SK-N-MC (cell line): ENCODE data around the gene PAGE2B.
"Not testable (repeated sequence)": the region's sequence is repeated elsewhere in the genome, so short reads cannot be mapped to it uniquely, and the experiment has no call there.

Experiments used
- DNase-seq: peaks from one replicate; pipeline ENCODE4 v3.0.0-alpha.2; 2011; ENCODE audit warnings: low read depth, low spot score
- H3K27ac ChIP-seq: fragments of 200-600 bp; sonication (generic); 2 replicates; pipeline ENCODE4 v1.5.1; 2016; ENCODE audit warnings: mixed run types
- H3K36me3 ChIP-seq: fragments of 200-600 bp; sonication (generic); 2 replicates; pipeline ENCODE4 v1.6.1; 2017; ENCODE audit warnings: antibody characterized with exemption, low read length, mixed read lengths; ENCODE audit not compliant: insufficient read depth
- H3K4me3 ChIP-seq: fragments of 200-600 bp; sonication (generic); 2 replicates; pipeline ENCODE4 v1.5.1; 2016
- H3K9ac ChIP-seq: fragments of 200-600 bp; sonication (generic); 2 replicates; pipeline ENCODE4 v1.8.0; 2017; ENCODE audit warnings: mixed run types, mixed read lengths; ENCODE audit not compliant: insufficient read length
- H3K9me3 ChIP-seq: fragments of 200-600 bp; sonication (generic); 2 replicates; pipeline ENCODE4 v1.6.1; 2017; ENCODE audit warnings: low read depth, mild to moderate bottlenecking, antibody characterized with exemption, low read length, moderate library complexity, mixed read lengths
- EZH2 ChIP-seq: fragments of 200-600 bp; sonication (generic); IDR thresholded peaks from one replicate; pipeline ENCODE4 v1.6.1; 2017; ENCODE audit warnings: antibody characterized with exemption
- FOXP2 ChIP-seq: optimal IDR thresholded peaks from 2 replicates; pipeline ENCODE3; 2011; ENCODE audit warnings: mild to moderate bottlenecking, moderate library complexity; ENCODE audit not compliant: insufficient read depth; ENCODE audit errors: extremely low read length, control extremely low read depth
- POLR2AphosphoS5 ChIP-seq: IDR thresholded peaks from 2 replicates; pipeline ENCODE4 v1.6.1; 2012; ENCODE audit warnings: mild to moderate bottlenecking, low read depth, low read length, borderline replicate concordance

PAGE2B gene

DNA sequence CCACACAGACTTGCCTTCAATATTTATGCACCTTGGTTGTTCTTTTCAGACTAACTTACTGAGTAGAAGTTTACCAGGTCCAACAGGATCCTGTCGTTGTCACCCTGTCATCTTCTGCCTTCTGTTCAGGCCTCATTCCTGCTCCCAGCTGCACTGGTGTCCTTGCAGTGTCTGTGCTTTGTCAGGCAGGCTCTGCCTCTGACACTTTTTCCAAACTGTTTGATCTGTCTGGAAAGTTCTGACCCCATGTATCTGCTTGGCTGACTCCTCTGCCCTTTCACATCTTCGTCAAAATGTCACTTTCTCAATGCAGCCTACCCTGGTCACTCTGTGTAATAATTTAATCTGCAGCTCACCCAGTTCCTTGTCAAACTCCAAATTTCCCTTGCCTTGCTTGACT, 23.9 kb downstream of the PAGE2B start:
- TF ChIP-seq POLR2AphosphoS5 (no peak), EZH2 (no peak), FOXP2 (no peak)
- Histone ChIP-seq H3K9ac (no peak overlapping the region), H3K4me3 (no peak overlapping the region), H3K36me3 (no peaks in the 10 kb centered on the region), H3K27ac (no peak overlapping the region), H3K9me3 (no peaks in the 10 kb centered on the region)
- no peak for DNase-seq

DNA sequence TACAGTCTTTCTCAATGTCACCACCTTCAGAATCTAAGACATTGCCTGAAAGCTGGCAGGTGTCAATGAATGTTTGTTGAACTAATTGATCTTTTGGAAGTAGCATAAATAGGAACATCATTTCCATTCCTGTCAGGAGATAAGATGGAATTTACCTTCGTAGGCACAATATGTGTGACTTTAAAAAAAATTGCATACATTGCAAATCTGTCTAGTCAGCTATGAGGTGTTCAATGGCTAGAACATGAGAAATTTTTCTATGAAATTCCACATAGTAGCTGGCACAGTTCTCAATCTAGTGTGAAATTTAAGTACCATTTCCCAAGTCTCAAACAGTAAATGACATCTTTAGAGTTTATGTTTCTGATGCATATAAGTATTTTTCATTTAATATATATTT, 24.3 kb downstream of the PAGE2B start:
- Histone ChIP-seq H3K36me3 (no peaks in the 10 kb centered on the region), H3K4me3 (no peak overlapping the region), H3K9me3 (no peaks in the 10 kb centered on the region), H3K9ac (no peak overlapping the region), H3K27ac (no peak overlapping the region)
- no peak for TF ChIP-seq EZH2
- TF ChIP-seq FOXP2: no peak
- TF ChIP-seq POLR2AphosphoS5: no peak
- no peak for DNase-seq

DNA sequence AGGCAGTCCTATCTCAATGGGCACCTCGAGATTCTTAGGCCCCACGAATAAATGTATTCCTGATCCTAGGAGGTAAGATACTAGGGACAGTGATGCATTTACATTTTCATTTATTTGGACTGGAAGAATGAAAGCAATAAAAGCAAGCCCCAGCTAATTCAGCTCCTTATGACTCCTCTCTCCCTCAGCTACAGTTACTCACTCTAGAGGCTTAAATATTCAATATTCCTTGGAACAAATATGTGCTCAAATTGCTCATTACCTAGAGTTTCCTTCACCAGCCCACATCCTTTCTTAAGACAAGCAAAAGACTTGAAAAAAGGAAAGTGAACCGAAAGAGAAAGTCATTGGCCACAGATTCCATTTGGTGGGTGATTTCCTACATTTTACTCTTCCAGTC, 27.9 kb downstream of the PAGE2B start:
- DNase-seq: no peak
- Histone ChIP-seq H3K9me3 (no peaks in the 10 kb centered on the region), H3K27ac (no peak overlapping the region), H3K4me3 (no peak overlapping the region), H3K9ac (no peak overlapping the region), H3K36me3 (no peaks in the 10 kb centered on the region)
- TF ChIP-seq EZH2 (no peak), POLR2AphosphoS5 (no peak), FOXP2 (no peak)

DNA sequence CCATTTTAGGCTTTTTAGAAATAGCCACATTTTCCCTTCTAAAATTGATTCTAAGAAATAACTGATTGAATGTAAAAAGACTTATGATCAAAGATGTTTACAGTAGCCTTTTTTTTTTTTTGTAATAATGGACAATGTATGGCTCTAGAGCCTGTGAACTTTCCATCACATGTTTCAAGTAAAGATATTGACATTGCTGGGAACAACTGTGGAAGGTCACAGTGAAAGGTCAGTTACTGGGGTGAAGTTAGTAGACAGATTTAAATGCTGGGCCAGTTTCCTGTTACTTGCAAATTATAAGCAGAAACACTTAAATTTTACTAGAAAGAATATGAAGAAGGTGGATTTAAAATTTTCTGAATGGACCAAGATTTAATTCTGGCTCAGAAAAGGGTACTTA, 32.4 kb downstream of the PAGE2B start:
- Histone ChIP-seq H3K36me3 (no peaks in the 10 kb centered on the region), H3K9me3 (no peaks in the 10 kb centered on the region), H3K27ac (no peak overlapping the region), H3K4me3 (no peak overlapping the region), H3K9ac (no peak overlapping the region)
- no peak for DNase-seq
- TF ChIP-seq POLR2AphosphoS5: no peak
- TF ChIP-seq FOXP2: no peak
- TF ChIP-seq EZH2: no peak

DNA sequence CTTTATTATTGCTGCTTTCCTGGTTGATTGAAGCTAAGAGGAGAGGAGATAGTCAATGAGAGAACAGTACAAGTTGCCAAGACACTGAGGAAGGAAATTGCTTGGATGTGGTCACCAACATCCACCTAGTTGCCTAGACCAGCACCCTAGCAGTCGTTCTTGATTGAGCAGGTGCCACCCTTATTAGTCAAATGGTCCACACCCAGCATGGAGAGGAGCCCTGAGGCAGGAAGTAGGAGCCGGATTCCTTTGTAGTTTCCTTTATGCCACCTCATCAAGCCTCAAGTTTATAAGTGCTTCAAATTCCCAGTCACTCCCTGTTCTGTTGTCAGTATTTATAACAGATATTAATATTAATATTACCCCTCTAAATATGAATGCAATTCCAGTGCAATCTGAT, 33.1 kb downstream of the PAGE2B start:
- H3K9me3 ChIP-seq: no peaks in the 10 kb centered on the region
- TF ChIP-seq FOXP2: no peak
- no peak for TF ChIP-seq EZH2
- TF ChIP-seq POLR2AphosphoS5: no peak
- no peaks in the 10 kb centered on the region for H3K36me3 ChIP-seq
- no peak overlapping the region for H3K9ac ChIP-seq
- no peak overlapping the region for H3K4me3 ChIP-seq
- no peak overlapping the region for H3K27ac ChIP-seq
- no peak for DNase-seq

DNA sequence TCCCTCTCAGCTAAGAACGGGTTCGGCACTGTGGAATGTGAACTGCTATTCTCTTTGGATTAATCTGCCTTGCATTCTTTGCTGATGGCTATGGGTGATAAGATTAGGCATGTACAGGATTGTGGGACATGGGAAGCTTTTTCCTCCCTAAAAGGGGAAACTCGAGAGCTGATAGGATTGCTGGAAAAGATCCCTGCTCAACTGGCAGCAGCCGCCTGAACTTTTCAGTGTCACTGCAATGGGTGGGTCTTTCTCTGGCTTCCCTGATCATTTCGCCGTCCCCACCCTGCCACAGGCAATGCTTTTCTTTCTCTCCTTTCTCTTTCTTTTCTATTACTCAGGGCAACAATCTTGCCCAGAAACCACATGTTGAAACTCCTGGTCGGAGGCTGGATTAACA, 34.5 kb downstream of the PAGE2B start:
- Histone ChIP-seq H3K9ac (no peak overlapping the region), H3K27ac (no peak overlapping the region), H3K9me3 (no peaks in the 10 kb centered on the region), H3K36me3 (no peaks in the 10 kb centered on the region), H3K4me3 (no peak overlapping the region)
- TF ChIP-seq EZH2: no peak
- no peak for TF ChIP-seq POLR2AphosphoS5
- no peak for TF ChIP-seq FOXP2
- no peak for DNase-seq

DNA sequence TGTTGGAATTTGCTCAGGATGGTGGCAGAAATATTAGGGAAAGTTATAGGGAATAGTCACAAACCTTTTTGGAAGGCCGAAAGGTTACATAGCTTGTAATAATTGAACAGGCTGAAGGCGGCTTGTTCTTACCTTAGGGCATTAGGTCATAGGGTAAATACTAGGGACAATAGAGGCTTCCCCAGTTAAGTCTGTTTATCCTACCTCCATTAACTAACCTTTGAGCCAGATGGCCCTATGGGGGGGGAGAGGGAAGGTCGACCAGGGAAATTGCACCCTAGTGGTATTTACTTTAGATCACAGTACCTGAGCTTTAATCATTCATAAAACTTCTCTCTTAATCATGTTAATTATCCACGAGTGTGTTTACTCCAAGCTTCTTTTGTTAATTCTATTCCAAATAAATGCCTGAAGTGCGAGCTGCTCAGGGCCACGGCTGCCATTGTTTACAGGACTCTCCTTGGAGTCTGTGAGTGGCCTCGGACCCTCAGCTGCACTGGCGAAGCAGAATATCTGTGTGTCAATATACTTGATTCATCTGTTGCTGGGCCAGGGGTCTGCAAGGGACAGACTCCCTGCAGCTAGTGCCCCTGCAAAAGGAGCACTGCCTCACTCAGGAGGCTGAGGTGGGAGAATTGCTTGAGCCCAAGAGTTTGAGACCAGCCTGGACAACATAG, 36.9 kb downstream of the PAGE2B start:
- Histone ChIP-seq H3K27ac (no peak overlapping the region), H3K9ac (no peak overlapping the region), H3K4me3 (no peak overlapping the region), H3K36me3 (no peaks in the 10 kb centered on the region), H3K9me3 (no peaks in the 10 kb centered on the region)
- DNase-seq: no peak
- TF ChIP-seq FOXP2 (no peak), POLR2AphosphoS5 (no peak), EZH2 (no peak)

DNA sequence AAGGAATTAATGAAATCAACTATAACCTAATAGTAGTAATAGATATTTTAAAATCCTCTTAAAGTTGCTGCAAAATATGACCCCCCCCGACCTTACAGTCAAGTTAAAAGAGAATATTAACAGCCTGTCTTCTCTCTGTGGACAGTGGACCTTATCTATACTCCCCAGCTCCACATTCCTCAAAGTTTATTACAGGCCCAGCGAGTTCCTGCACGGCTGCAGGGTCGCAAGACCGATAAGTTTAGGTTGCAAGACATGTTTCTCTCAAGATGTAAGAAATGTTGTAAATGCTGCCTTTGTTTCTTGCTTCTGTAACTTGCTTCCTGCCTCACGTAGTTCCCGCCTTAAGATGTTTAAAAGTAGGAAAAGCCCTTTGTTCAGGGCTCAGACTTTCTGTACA, 41.8 kb downstream of the PAGE2B start:
- not testable (repeated sequence) for H3K36me3 ChIP-seq, H3K9me3 ChIP-seq, H3K4me3 ChIP-seq, DNase-seq, H3K9ac ChIP-seq, H3K27ac ChIP-seq

DNA sequence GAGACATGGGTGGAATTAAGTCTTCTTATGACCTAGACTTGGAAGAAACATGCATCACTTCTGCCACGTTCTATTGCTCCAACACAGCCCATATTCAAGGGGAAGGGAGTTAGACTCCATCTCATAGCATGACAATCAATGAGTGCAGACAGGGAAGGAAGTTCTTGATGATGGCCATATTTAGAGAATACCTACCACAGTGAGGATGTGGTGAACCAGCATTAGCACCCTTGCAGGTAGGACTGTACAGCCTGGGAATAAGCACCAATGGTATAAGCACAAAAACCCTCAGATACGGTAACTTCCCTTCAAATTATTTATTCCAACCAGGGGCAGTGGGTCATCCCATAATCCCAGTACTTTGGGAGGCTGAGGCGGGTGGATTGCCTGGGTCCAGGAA, 43.7 kb downstream of the PAGE2B start:
- no peak for TF ChIP-seq FOXP2
- no peak for TF ChIP-seq POLR2AphosphoS5
- no peak for TF ChIP-seq EZH2
- Histone ChIP-seq H3K36me3 (no peaks in the 10 kb centered on the region), H3K9ac (no peak overlapping the region), H3K4me3 (no peak overlapping the region), H3K27ac (no peak overlapping the region), H3K9me3 (no peaks in the 10 kb centered on the region)
- DNase-seq: no peak
